SU-DHL-6 (cell line): ENCODE data around the gene MAGI3.

Experiments
- CTCF ChIP-seq: fragments of 200-600 bp; sonication (generic); IDR thresholded peaks from one replicate; pipeline ENCODE4 v1.5.1; 2017; ENCODE audit warnings: antibody characterized with exemption, mild to moderate bottlenecking, low read length, moderate library complexity; ENCODE audit not compliant: insufficient read depth, poor library complexity, severe bottlenecking
- EZH2phosphoT487 ChIP-seq: fragments of 200-600 bp; sonication (generic), shearing (Covaris generic); conservative IDR thresholded peaks from 2 replicates; pipeline ENCODE4 v1.6.1; 2018; ENCODE audit warnings: mild to moderate bottlenecking, antibody characterized with exemption, low read length, moderate library complexity, mixed read lengths

GRCh38 chr1:113455374-113455773 lies 65.1 kb downstream of the MAGI3 start:
- no peak for TF ChIP-seq CTCF
- no peak for TF ChIP-seq EZH2phosphoT487
